ENCODE results near the gene NEUROG2. TPM values are rescaled to one million over a fixed set of nuclear protein-coding genes. Genes with fewer than 3 reads are reported as not detected.

NEUROG2 gene
- total and polyA plus RNA-seq, 2 of the 4 experiments (the other 2 are of a cell fraction): not detected

DNA sequence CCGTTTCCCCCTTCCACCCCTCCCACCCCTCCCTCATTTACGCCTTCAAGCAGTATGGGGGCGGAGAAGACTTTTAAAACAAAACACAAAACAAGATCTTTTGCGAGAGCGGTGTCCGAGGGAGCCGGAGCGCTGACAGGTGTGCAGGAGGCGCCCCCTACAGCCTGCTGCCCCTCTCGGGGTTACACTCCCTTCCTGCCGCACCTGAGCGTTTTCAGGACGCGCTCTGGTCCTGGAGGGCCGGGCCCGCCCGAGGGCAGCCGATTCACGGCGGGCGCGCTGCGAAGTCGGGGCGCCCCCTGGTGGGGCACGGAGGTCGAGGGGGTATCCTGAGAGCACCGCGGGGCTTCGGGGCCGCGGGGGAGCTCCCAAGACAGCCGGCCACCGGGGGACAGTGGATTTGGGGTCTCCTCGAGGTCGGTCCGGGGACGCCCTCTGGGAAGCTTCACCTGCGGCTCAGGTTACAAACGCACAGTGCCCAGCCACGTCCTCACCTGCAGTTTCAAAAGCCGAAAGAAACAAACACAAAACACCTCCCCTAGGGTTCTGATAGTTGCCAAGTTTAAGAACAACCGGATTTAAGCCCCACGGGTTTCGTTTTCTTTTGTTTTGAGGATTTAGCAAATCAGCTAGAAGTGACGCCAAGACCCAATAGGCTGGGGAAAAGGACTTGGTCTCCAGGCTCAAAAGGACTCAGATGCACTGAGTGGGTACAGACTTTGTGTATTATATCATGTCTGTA is 8.0 kb upstream of the NEUROG2 start:
- no peak for DNase-seq

More for the DNA sequence above, 8.0 kb upstream of the NEUROG2 start:
- BruUV-seq (replicated peaks): no TSS peak
- 1% methylated on average over 10 of the region's 46 CpGs; no CpG with 5 or more reads in 1 of the 2 experiments for WGBS, 2 experiments (ENCODE audit: extremely low coverage in 2 of 2, insufficient read length in 1 of 2)
- Histone ChIP-seq H4K5ac (ENCODE audit: low read depth, low read length) (no peak overlapping the region), H2AK9ac (replicated peaks; ENCODE audit: low read depth, low read length, poor library complexity) (no peak overlapping the region), H2BK15ac (ENCODE audit: low read depth, low read length) (no peak overlapping the region), H3K4me1 (ENCODE audit: control insufficient read depth, insufficient read depth, low read length) (no peaks in the 10 kb centered on the region; the same call in 1 of the 2 replicates), H3K79me1 (ENCODE audit: low read depth in 1 of 2, low read length in 2 of 2) (no peaks in the 10 kb centered on the region), H4K20me1 (ENCODE audit: insufficient read depth, low read length) (no peaks in the 10 kb centered on the region), H3K18ac (ENCODE audit: low read depth, low read length) (no peak overlapping the region), H4K91ac (ENCODE audit: insufficient read depth, low read depth, low read length) (no peak overlapping the region), H3K9me1 (ENCODE audit: insufficient read depth, low read length) (no peaks in the 10 kb centered on the region), H3K14ac (replicated peaks; ENCODE audit: low read depth, low read length) (no peak overlapping the region), H3K36me3 (ENCODE audit: control insufficient read depth, insufficient read depth, low read length) (no peaks in the 10 kb centered on the region), H3K9me3 (ENCODE audit: control insufficient read depth, insufficient read depth, low read length) (peaks cover 28% of the 10 kb centered on the region), H2AFZ (replicated peaks; ENCODE audit: low read length, poor library complexity) (peak overlapping the region; percentile 77), H2BK5ac (ENCODE audit: low read depth, low read length, poor library complexity, severe bottlenecking) (no peak overlapping the region), H3K56ac (ENCODE audit: extremely low read depth, insufficient read depth, low read length) (no peak overlapping the region), H4K8ac (ENCODE audit: low read depth in 2 of 2, low read length in 2 of 2) (no peak overlapping the region), H3K27me3 (ENCODE audit: control insufficient read depth, insufficient read depth, low read length) (peaks cover 53% of the 10 kb centered on the region), H3K4me3 (ENCODE audit: insufficient read depth, low read depth, low read length) (peak overlapping the region; percentile 32; the same call in 1 of the 2 replicates), H3K4me2 (ENCODE audit: low read depth, low read length) (peak overlapping the region; percentile 96), H2BK20ac (ENCODE audit: low read depth, low read length) (no peak overlapping the region), H3K4ac (ENCODE audit: low read depth, low read length) (no peak overlapping the region), H3K9ac (ENCODE audit: low read depth, low read length) (no peak overlapping the region), H3K23ac (ENCODE audit: low read depth, low read length) (no peak overlapping the region), H2BK120ac (ENCODE audit: low read depth, low read length) (no peak overlapping the region), H3K27ac (ENCODE audit: insufficient read depth, low read length) (no peak overlapping the region), H2AK5ac (ENCODE audit: low read depth, low read length) (no peak overlapping the region)
- ATAC-seq (ENCODE audit: low read depth): peak; percentile 65
- intact Hi-C loops (cut with micrococcal nuclease) (loop anchor here (1.0 to 5.0 kb wide), 3 partner anchors 80 to 427 kb away; no protein-coding TSS in a partner anchor), dilution Hi-C loops (cut with HindIII; ENCODE audit: low sequenced_read_pairs, unreplicated experiment) (no loop called here), in situ Hi-C loops (cut with MboI; ENCODE audit: low sequenced_read_pairs) (no loop called here)
- POLR2A ChIA-PET (ENCODE audit: unreplicated experiment): no interaction called here
- CTCF ChIA-PET: interaction anchor here (0.6 to 3.3 kb wide), 9 partner anchors 8 to 257 kb away, joined by 3 to 15 read pairs (median 3); partner anchors contain the start of gene NEUROG2
- TF ChIP-seq, protein P1, sequence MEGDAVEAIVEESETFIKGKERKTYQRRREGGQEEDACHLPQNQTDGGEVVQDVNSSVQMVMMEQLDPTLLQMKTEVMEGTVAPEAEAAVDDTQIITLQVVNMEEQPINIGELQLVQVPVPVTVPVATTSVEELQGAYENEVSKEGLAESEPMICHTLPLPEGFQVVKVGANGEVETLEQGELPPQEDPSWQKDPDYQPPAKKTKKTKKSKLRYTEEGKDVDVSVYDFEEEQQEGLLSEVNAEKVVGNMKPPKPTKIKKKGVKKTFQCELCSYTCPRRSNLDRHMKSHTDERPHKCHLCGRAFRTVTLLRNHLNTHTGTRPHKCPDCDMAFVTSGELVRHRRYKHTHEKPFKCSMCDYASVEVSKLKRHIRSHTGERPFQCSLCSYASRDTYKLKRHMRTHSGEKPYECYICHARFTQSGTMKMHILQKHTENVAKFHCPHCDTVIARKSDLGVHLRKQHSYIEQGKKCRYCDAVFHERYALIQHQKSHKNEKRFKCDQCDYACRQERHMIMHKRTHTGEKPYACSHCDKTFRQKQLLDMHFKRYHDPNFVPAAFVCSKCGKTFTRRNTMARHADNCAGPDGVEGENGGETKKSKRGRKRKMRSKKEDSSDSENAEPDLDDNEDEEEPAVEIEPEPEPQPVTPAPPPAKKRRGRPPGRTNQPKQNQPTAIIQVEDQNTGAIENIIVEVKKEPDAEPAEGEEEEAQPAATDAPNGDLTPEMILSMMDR (conservative IDR thresholded peaks at IDR 0.05; ENCODE audit: low read depth, low read length): peak; percentile 57
- TF ChIP-seq, protein P2, sequence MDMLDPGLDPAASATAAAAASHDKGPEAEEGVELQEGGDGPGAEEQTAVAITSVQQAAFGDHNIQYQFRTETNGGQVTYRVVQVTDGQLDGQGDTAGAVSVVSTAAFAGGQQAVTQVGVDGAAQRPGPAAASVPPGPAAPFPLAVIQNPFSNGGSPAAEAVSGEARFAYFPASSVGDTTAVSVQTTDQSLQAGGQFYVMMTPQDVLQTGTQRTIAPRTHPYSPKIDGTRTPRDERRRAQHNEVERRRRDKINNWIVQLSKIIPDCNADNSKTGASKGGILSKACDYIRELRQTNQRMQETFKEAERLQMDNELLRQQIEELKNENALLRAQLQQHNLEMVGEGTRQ (IDR thresholded peaks at IDR 0.05; ENCODE audit: low read depth, low read length): no peak
- TF ChIP-seq RAD21 (IDR thresholded peaks at IDR 0.05; ENCODE audit: low read length): peak; percentile 57

Measured in IMR-90 (cell line).